OCI-LY1 (cell line): ENCODE measurements around the gene ARAP1.

Source experiments
- H2AFZ ChIP-seq: fragments of 200-600 bp; sonication (generic), shearing (Covaris generic); 2 replicates; pipeline ENCODE4 v1.6.0; 2014; ENCODE audit warnings: antibody characterized with exemption, mild to moderate bottlenecking, low read length
- H3F3A ChIP-seq: fragments of 200-600 bp; sonication (generic), shearing (Covaris generic); 2 replicates; pipeline ENCODE4 v1.6.0; 2014; ENCODE audit warnings: mild to moderate bottlenecking, antibody characterized with exemption, low read length, moderate library complexity; ENCODE audit not compliant: insufficient read depth
- H3K27ac ChIP-seq: fragments of 200-600 bp; sonication (generic); 2 replicates; pipeline ENCODE4 v1.5.1; 2014; ENCODE audit warnings: low read length, mixed run types, mild to moderate bottlenecking, low read depth; ENCODE audit not compliant: poor library complexity, severe bottlenecking
- H3K27me3 ChIP-seq: fragments of 200-600 bp; sonication (generic); 2 replicates; pipeline ENCODE4 v1.6.0; 2014; ENCODE audit warnings: antibody characterized with exemption, mild to moderate bottlenecking, low read length, moderate library complexity; ENCODE audit not compliant: insufficient read depth
- H3K36me3 ChIP-seq: fragments of 200-600 bp; sonication (generic); 2 replicates; pipeline ENCODE4 v1.6.1; 2014; ENCODE audit warnings: mild to moderate bottlenecking, antibody characterized with exemption, low read length, moderate library complexity, mixed read lengths; ENCODE audit not compliant: insufficient read depth
- H3K4me1 ChIP-seq: fragments of 200-600 bp; sonication (generic); 2 replicates; pipeline ENCODE4 v1.5.1; 2014; ENCODE audit warnings: mild to moderate bottlenecking, low read length, moderate library complexity; ENCODE audit not compliant: insufficient read depth, severe bottlenecking
- H3K4me2 ChIP-seq: fragments of 200-600 bp; sonication (generic), shearing (Covaris generic); 2 replicates; pipeline ENCODE4 v1.6.1; 2014; ENCODE audit warnings: low read length
- H3K4me3 ChIP-seq: fragments of 200-600 bp; sonication (generic); 2 replicates; pipeline ENCODE4 v1.5.1; 2014; ENCODE audit warnings: low read length, low read depth, mild to moderate bottlenecking, mixed read lengths; ENCODE audit not compliant: poor library complexity, severe bottlenecking
- H3K79me2 ChIP-seq: fragments of 200-600 bp; shearing (Covaris generic); 2 replicates; pipeline ENCODE4 v1.6.1; 2016; ENCODE audit warnings: mixed run types, low read length, mixed read lengths; ENCODE audit not compliant: insufficient read depth
- H3K9ac ChIP-seq: fragments of 200-600 bp; sonication (generic), shearing (Covaris generic); 2 replicates; pipeline ENCODE4 v1.6.1; 2014; ENCODE audit warnings: mild to moderate bottlenecking, low read length, mixed read lengths
- H3K9me2 ChIP-seq: fragments of 200-600 bp; sonication (generic), shearing (Covaris generic); 2 replicates; pipeline ENCODE4 v1.6.1; 2014; ENCODE audit warnings: low read depth, mild to moderate bottlenecking, low read length, mixed read lengths
- H3K9me3 ChIP-seq: fragments of 200-600 bp; shearing (Covaris generic); 2 replicates; pipeline ENCODE4 v1.6.1; 2014; ENCODE audit warnings: low read length, mixed read lengths
- H4K20me1 ChIP-seq: fragments of 200-600 bp; sonication (generic), shearing (Covaris generic); 2 replicates; pipeline ENCODE4 v1.6.0; 2016; ENCODE audit warnings: mild to moderate bottlenecking, low read length; ENCODE audit not compliant: insufficient read depth
- CTCF ChIP-seq: fragments of 200-600 bp; sonication (generic), shearing (Covaris generic); IDR thresholded peaks from 2 replicates; pipeline ENCODE4 v1.5.1; 2017; ENCODE audit warnings: mild to moderate bottlenecking, antibody characterized with exemption, low read length, moderate library complexity, mixed read lengths
- EZH2 ChIP-seq: fragments of 200-600 bp; sonication (generic), shearing (Covaris generic); IDR thresholded peaks from 2 replicates; pipeline ENCODE4 v1.8.0; 2017; ENCODE audit warnings: borderline replicate concordance, mixed run types, mild to moderate bottlenecking, antibody characterized with exemption, low read length, moderate library complexity, mixed read lengths

ARAP1 gene

GRCh38 chr11:72753341-72754148 is 1.3 kb upstream of the ARAP1 start:
- no peaks in the 10 kb centered on the region for H4K20me1 ChIP-seq
- H3K9me2 ChIP-seq, result no peaks in the 10 kb centered on the region
- no peak overlapping the region for H3K4me2 ChIP-seq
- no peaks in the 10 kb centered on the region for H3K79me2 ChIP-seq
- no peak overlapping the region for H3K4me3 ChIP-seq
- H3K27me3 ChIP-seq, result no peaks in the 10 kb centered on the region; the same call in 1 of the 2 replicates
- no peak overlapping the region for H3K27ac ChIP-seq
- no peak overlapping the region for H2AFZ ChIP-seq
- no peaks in the 10 kb centered on the region for H3F3A ChIP-seq
- H3K4me1 ChIP-seq, result peaks cover 20% of the 10 kb centered on the region
- no peak overlapping the region for H3K9ac ChIP-seq
- H3K9me3 ChIP-seq, result no peaks in the 10 kb centered on the region
- H3K36me3 ChIP-seq, result no peaks in the 10 kb centered on the region
- TF ChIP-seq EZH2 (no peak), CTCF (no peak)

GRCh38 chr11:72751116-72752087 is 806 bp downstream of the ARAP1 start:
- Histone ChIP-seq H3K27ac (peak overlapping the region; percentile 34), H3K79me2 (no peaks in the 10 kb centered on the region), H3K4me3 (peak overlapping the region; percentile 84), H3K9me3 (no peaks in the 10 kb centered on the region), H3K4me2 (peak overlapping the region; percentile 73), H2AFZ (no peak overlapping the region), H3K9ac (peak overlapping the region; percentile 84), H3K27me3 (no peaks in the 10 kb centered on the region; the same call in 1 of the 2 replicates), H3K4me1 (peaks cover 20% of the 10 kb centered on the region), H3F3A (no peaks in the 10 kb centered on the region), H3K9me2 (no peaks in the 10 kb centered on the region), H3K36me3 (no peaks in the 10 kb centered on the region), H4K20me1 (no peaks in the 10 kb centered on the region)
- no peak for TF ChIP-seq CTCF
- no peak for TF ChIP-seq EZH2

- peak overlapping the region; percentile 84; the same call in 1 of the 2 replicates for H3K9ac ChIP-seq
- no peaks in the 10 kb centered on the region for H3K9me3 ChIP-seq
- no peaks in the 10 kb centered on the region for H3K79me2 ChIP-seq
- H3K27ac ChIP-seq, result peak overlapping the region; percentile 34
- H3K9me2 ChIP-seq, result no peaks in the 10 kb centered on the region
- no peaks in the 10 kb centered on the region; the same call in 1 of the 2 replicates for H3K27me3 ChIP-seq
- peak overlapping the region; percentile 84 for H3K4me3 ChIP-seq
- H4K20me1 ChIP-seq, result no peaks in the 10 kb centered on the region
- H3K4me1 ChIP-seq, result peaks cover 20% of the 10 kb centered on the region
- H2AFZ ChIP-seq, result no peak overlapping the region
- no peak for TF ChIP-seq CTCF
- 0 out of 2 replicates have a peak, but pooled peaks cover 1% of the 10 kb centered on the region for H3K36me3 ChIP-seq
- no peaks in the 10 kb centered on the region for H3F3A ChIP-seq
- peak overlapping the region; percentile 73 for H3K4me2 ChIP-seq
Observed at GRCh38 chr11:72750556-72751115, 1.6 kb downstream of the ARAP1 start.
